ENCODE results near the gene OR8K5. TPM values are rescaled to one million over a fixed set of nuclear protein-coding genes. Genes with fewer than 3 reads are reported as not detected.

OR8K5 gene
- total and polyA plus RNA-seq, 2 of the 4 experiments (the other 2 are of a cell fraction) = not detected

DNA sequence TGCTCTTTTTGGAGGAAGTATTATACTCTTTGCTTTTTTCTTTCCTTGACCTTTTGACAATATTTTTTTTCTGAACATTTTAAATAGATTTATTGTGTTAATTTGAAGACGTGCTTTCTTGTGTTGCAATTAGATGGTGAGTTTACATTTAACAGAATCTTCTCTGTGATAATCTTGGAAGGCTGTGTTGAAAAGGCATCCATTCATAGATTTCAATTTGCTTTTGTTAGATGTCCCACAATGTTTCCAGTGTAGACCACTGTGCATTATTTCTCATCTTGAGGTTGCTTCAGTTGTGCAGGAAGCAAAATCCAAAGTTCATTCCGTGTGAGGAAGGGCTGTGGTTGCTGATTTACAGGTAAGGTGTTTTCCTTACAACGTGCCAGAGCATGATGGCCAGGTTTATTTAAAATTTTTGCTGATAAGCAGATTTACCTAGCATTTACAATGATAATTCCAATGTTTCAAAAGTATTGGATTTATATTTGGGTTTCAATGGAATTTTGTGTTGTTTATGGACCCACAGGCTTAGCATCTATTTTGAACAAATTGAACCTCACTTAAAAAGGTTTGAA is 12.2 kb upstream of the OR8K5 start:
- WGBS, 2 experiments (ENCODE audit: extremely low coverage in 2 of 2, insufficient read length in 1 of 2) = no CpG with 5 or more reads among the region's 3 CpGs
- in situ Hi-C loops (cut with MboI; ENCODE audit: low sequenced_read_pairs) (loop anchor here (25.0 kb wide), 1 partner anchor 535 kb away; the partner anchor contains the start of genes OR4P4 and OR4S2), dilution Hi-C loops (cut with HindIII; ENCODE audit: low sequenced_read_pairs, unreplicated experiment) (no loop called here), intact Hi-C loops (cut with micrococcal nuclease) (no loop called here)
- no peak overlapping the region for H2BK20ac ChIP-seq (ENCODE audit: low read depth, low read length)
- H3K4me2 ChIP-seq (ENCODE audit: low read depth, low read length) = no peak overlapping the region
- no peak overlapping the region for H3K18ac ChIP-seq (ENCODE audit: low read depth, low read length)
- POLR2A ChIA-PET (ENCODE audit: unreplicated experiment) = no interaction called here
- H2BK120ac ChIP-seq (ENCODE audit: low read depth, low read length) = no peak overlapping the region
- no peak overlapping the region for H3K56ac ChIP-seq (ENCODE audit: extremely low read depth, insufficient read depth, low read length)
- H4K8ac ChIP-seq (ENCODE audit: low read depth in 2 of 2, low read length in 2 of 2) = no peak overlapping the region
- H3K27me3 ChIP-seq (ENCODE audit: control insufficient read depth, insufficient read depth, low read length) = no peaks in the 10 kb centered on the region
- no peak overlapping the region for H3K14ac ChIP-seq (replicated peaks; ENCODE audit: low read depth, low read length)
- H4K5ac ChIP-seq (ENCODE audit: low read depth, low read length) = no peak overlapping the region
- H3K23ac ChIP-seq (ENCODE audit: low read depth, low read length) = no peak overlapping the region
- CTCF ChIA-PET = no interaction called here
- H3K4me3 ChIP-seq (ENCODE audit: insufficient read depth, low read depth, low read length) = no peak overlapping the region
- no peaks in the 10 kb centered on the region for H3K36me3 ChIP-seq (ENCODE audit: control insufficient read depth, insufficient read depth, low read length)
- no peak overlapping the region for H2AFZ ChIP-seq (replicated peaks; ENCODE audit: low read length, poor library complexity)
- no peak overlapping the region for H2AK5ac ChIP-seq (ENCODE audit: low read depth, low read length)
- H3K79me1 ChIP-seq (ENCODE audit: low read depth in 1 of 2, low read length in 2 of 2) = no peaks in the 10 kb centered on the region
- no peak overlapping the region for H3K27ac ChIP-seq (ENCODE audit: insufficient read depth, low read length)
- ATAC-seq (ENCODE audit: low read depth) (no peak), DNase-seq (no peak)
- BruUV-seq (replicated peaks) = no TSS peak
- H3K9ac ChIP-seq (ENCODE audit: low read depth, low read length) = no peak overlapping the region
- H3K9me3 ChIP-seq (ENCODE audit: control insufficient read depth, insufficient read depth, low read length) = peaks cover 2% of the 10 kb centered on the region; the same call in 1 of the 2 replicates
- TF ChIP-seq RFX5 (IDR thresholded peaks at IDR 0.05; ENCODE audit: low read depth, low read length) = no peak
- TF ChIP-seq BHLHE40 (IDR thresholded peaks at IDR 0.05; ENCODE audit: low read depth, low read length) = no peak
- TF ChIP-seq USF2 (IDR thresholded peaks at IDR 0.05; ENCODE audit: low read depth, low read length) = no peak
- 0 out of 2 replicates have a peak, but pooled peaks have one; percentile 29 for TF ChIP-seq MAFK (IDR thresholded peaks at IDR 0.05; ENCODE audit: low read depth, low read length)
- TF ChIP-seq MXI1 (IDR thresholded peaks at IDR 0.05; ENCODE audit: borderline replicate concordance, low read depth, low read length) = no peak
- TF ChIP-seq CTCF (conservative IDR thresholded peaks at IDR 0.05; ENCODE audit: low read depth, low read length) = no peak
- no peak for TF ChIP-seq RAD21 (IDR thresholded peaks at IDR 0.05; ENCODE audit: low read length)
- H2AK9ac ChIP-seq (replicated peaks; ENCODE audit: low read depth, low read length, poor library complexity) = no peak overlapping the region
- no peak overlapping the region for H4K91ac ChIP-seq (ENCODE audit: insufficient read depth, low read depth, low read length)
- no peaks in the 10 kb centered on the region for H3K9me1 ChIP-seq (ENCODE audit: insufficient read depth, low read length)
- H3K4me1 ChIP-seq (ENCODE audit: control insufficient read depth, insufficient read depth, low read length) = no peaks in the 10 kb centered on the region
- H3K4ac ChIP-seq (ENCODE audit: low read depth, low read length) = no peak overlapping the region
- H2BK15ac ChIP-seq (ENCODE audit: low read depth, low read length) = no peak overlapping the region
- no peaks in the 10 kb centered on the region for H4K20me1 ChIP-seq (ENCODE audit: insufficient read depth, low read length)
- H2BK5ac ChIP-seq (ENCODE audit: low read depth, low read length, poor library complexity, severe bottlenecking) = no peak overlapping the region
